Prostate gland (tissue), 2 donors: ENCODE results near the gene AK3. TPM values are rescaled to one million over a fixed set of nuclear protein-coding genes. Genes with fewer than 3 reads are reported as not detected.

Experiments used
- DNase-seq: peaks from one replicate; pipeline ENCODE4 v3.0.0-alpha.2; 2019; ENCODE audit warnings: low spot score
- H3K27ac ChIP-seq, 2 donors: fragments of 200-600 bp; sonication (generic); 2 replicates each; pipeline ENCODE4 v1.5.1; 2017 to 2019
- H3K27me3 ChIP-seq: fragments of 200-600 bp; sonication (generic); replicated peaks from 2 replicates; pipeline ENCODE4 v1.5.1; 2019; ENCODE audit not compliant: insufficient read depth
- H3K36me3 ChIP-seq, 2 donors: fragments of 200-600 bp; sonication (generic); 1 replicate in 1 of 2; 2 replicates in 1 of 2; pipeline versions ENCODE4 v1.5.1 to v1.8.1; 2017 to 2019
- H3K4me1 ChIP-seq: fragments of 200-600 bp; sonication (generic); replicated peaks from 2 replicates; pipeline ENCODE4 v1.5.1; 2019
- H3K4me3 ChIP-seq, 2 donors: fragments of 200-600 bp; sonication (generic); 2 replicates each; pipeline ENCODE4 v1.5.1; 2017 to 2019
- H3K9me3 ChIP-seq: fragments of 200-600 bp; sonication (generic); 2 replicates; pipeline ENCODE4 v1.5.1; 2017
- POLR2A ChIP-seq: fragments of 450-650 bp; IDR thresholded peaks from one replicate; pipeline ENCODE4 v1.6.1; 2016; ENCODE audit warnings: antibody characterized with exemption, mild to moderate bottlenecking
- POLR2AphosphoS5 ChIP-seq: sonication (generic); formaldehyde crosslinking; IDR thresholded peaks from one replicate; pipeline ENCODE4 v1.6.1; 2017; ENCODE audit warnings: antibody characterized with exemption
- WGBS: methylation state at CpG from one replicate; pipeline ENCODE4 v1.1.5; 2018; 5-methylcytosine and 5-hydroxymethylcytosine counted together
- intact Hi-C: fragments of 100-400 bp; cut with DNase I; formaldehyde crosslinking; loops from one replicate; pipeline ENCODE4 v1.14.2; 2022
- total RNA-seq, 2 donors: library from RNA; depleted of rRNA; stranded (reverse); fragments of >200 nt; gene quantifications; one replicate each; pipeline ENCODE4 v1.1.0, GENCODE V29; 2016
- TF ChIP-seq, protein P1 (sequence below), 4 experiments: fragments of 200-600 bp in 2 of 4; fragments of 450-650 bp in 2 of 4; sonication (generic) in 2 of 4; IDR thresholded peaks; 1 replicate in 3 of 4; 2 replicates in 1 of 4; pipeline ENCODE4 v1.5.1; 2016 to 2019; ENCODE audit warnings: antibody characterized with exemption in 4 of 4, mild to moderate bottlenecking in 2 of 4, moderate library complexity in 2 of 4

Gene AK3
- total RNA-seq, 2 donors from 2014 or later, result 44.8 to 74.3 TPM

DNA sequence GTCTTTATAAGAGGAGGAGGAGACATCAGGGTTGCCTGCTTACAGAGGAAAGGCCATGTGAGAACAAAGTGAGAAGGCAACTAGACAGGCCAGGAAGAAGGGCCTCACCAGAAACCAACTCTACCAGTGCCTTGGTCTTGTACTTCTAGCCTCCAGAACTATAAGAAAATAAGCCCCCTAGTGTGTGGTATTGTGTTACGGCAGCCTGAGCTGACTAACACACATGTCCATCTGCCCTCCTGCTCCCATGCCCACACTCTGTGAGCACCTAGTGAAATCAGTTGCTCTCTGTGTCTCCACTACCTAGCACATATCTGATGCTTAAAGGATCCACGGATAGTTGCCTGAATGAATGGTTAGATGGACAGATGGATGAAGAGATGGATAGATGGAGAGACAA, 6.9 kb downstream of the AK3 start:
- H3K27me3 ChIP-seq, result no peaks in the 10 kb centered on the region

DNA sequence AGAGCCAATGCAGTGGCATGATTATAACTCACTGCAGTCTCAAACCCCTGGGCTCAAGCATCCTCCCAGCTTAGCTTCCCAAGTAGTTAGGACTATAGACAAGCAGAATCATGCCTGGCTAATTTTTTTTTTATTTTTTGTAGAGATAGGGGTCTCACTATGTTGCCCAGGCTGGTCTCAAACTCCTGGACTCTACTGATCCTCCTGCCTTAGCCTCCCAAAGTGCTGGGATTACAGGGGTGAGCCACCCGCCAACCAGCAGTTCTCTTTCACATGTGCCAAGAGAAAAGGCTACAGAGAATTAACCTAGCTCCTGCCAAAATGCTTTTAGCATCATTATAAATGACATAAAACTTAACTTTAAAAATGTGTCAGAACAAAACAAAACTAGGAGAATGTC, 8.1 kb downstream of the AK3 start:
- no peak for DNase-seq
- H3K27me3 ChIP-seq, result no peaks in the 10 kb centered on the region
- intact Hi-C loops, result no loop called here
- H3K9me3 ChIP-seq, result no peaks in the 10 kb centered on the region
- TF ChIP-seq, protein P1, sequence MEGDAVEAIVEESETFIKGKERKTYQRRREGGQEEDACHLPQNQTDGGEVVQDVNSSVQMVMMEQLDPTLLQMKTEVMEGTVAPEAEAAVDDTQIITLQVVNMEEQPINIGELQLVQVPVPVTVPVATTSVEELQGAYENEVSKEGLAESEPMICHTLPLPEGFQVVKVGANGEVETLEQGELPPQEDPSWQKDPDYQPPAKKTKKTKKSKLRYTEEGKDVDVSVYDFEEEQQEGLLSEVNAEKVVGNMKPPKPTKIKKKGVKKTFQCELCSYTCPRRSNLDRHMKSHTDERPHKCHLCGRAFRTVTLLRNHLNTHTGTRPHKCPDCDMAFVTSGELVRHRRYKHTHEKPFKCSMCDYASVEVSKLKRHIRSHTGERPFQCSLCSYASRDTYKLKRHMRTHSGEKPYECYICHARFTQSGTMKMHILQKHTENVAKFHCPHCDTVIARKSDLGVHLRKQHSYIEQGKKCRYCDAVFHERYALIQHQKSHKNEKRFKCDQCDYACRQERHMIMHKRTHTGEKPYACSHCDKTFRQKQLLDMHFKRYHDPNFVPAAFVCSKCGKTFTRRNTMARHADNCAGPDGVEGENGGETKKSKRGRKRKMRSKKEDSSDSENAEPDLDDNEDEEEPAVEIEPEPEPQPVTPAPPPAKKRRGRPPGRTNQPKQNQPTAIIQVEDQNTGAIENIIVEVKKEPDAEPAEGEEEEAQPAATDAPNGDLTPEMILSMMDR (IDR thresholded peaks at IDR 0.05), result no peak
- TF ChIP-seq POLR2A (no peak), POLR2AphosphoS5 (no peak)
- no peak overlapping the region for H3K4me3 ChIP-seq
- no peaks in the 10 kb centered on the region for H3K36me3 ChIP-seq
- H3K4me1 ChIP-seq, result no peaks in the 10 kb centered on the region
- 88% methylated on average over 1 of the region's 1 CpG for WGBS
- no peak overlapping the region for H3K27ac ChIP-seq

More for the DNA sequence above, 6.9 kb downstream of the AK3 start:
- no peak for DNase-seq
- H3K4me3 ChIP-seq, result no peak overlapping the region
- H3K27ac ChIP-seq, result no peak overlapping the region
- intact Hi-C loops, result no loop called here
- H3K9me3 ChIP-seq, result no peaks in the 10 kb centered on the region
- TF ChIP-seq POLR2A (no peak), POLR2AphosphoS5 (no peak)
- TF ChIP-seq, protein P1 (IDR thresholded peaks at IDR 0.05), result no peak
- H3K36me3 ChIP-seq, result no peaks in the 10 kb centered on the region
- peaks cover 2% of the 10 kb centered on the region for H3K4me1 ChIP-seq
- WGBS, result 98% methylated on average over 2 of the region's 2 CpGs

DNA sequence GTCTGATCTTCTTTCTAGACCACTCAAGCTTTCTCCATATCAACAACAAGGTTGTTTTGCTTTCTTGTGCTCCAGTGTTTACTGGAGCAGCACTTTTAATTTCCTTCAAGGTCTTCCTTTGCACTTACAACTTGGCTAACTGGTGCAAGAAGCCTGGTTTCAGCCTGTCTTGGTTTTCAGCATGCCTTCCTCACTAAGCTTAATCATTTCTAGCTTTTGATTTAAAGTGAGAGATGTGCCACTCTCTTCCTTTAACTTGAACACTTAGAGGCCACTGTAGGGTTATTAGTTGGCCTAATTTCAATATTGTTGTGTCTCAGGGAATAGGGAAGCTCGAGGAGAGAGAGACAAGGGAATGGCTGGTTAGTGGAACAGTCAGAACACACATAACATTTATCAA, 13.4 kb downstream of the AK3 start:
- no peak for DNase-seq
- WGBS, result 68% methylated on average over 1 of the region's 1 CpG
- Histone ChIP-seq H3K36me3 (no peaks in the 10 kb centered on the region), H3K4me1 (no peaks in the 10 kb centered on the region), H3K9me3 (no peaks in the 10 kb centered on the region), H3K27me3 (no peaks in the 10 kb centered on the region), H3K27ac (no peak overlapping the region), H3K4me3 (no peak overlapping the region)
- intact Hi-C loops, result no loop called here
- TF ChIP-seq, protein P1 (IDR thresholded peaks at IDR 0.05), result no peak
- TF ChIP-seq POLR2A, result no peak
- no peak for TF ChIP-seq POLR2AphosphoS5

DNA sequence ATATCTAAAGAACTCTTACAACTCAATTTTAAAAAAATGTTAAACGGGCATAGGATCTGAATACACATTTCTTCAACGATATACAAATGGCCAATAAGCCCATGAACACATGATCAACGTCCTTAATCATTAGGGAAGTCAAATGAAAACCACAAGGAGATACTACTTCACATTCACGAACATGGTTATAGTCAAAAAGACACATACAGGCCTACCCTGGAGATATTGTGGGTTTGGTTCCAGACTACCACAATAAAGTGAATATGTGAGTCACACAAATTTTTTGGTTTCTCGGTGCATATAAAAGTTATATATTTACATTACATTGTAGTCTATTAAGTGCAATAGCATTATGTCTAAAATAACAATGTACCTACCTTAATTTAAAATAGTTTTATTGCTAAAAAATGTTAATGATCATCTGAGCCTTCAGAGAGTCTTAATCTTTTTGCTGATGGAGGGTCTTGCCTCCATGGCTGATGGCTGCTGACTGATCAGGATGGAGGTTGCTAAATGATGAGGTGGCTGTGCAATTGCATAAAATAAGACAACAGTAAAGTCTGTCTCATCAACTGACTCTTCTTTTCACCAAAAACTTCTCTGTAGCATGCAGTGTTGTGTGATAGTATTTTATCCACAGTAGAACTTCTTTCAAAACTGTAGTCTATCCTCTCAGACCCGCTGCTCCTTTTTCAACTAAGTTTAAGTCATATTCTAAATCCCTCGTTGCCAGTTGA, 15.1 kb downstream of the AK3 start:
- WGBS, result 83% methylated on average over 7 of the region's 7 CpGs
- DNase-seq, result no peak
- Histone ChIP-seq H3K36me3 (no peaks in the 10 kb centered on the region), H3K27me3 (no peaks in the 10 kb centered on the region), H3K4me1 (no peaks in the 10 kb centered on the region), H3K4me3 (no peak overlapping the region), H3K9me3 (no peaks in the 10 kb centered on the region), H3K27ac (no peak overlapping the region)
- no peak for TF ChIP-seq POLR2AphosphoS5
- no peak for TF ChIP-seq POLR2A
- TF ChIP-seq, protein P1 (IDR thresholded peaks at IDR 0.05), result no peak
- intact Hi-C loops, result no loop called here

DNA sequence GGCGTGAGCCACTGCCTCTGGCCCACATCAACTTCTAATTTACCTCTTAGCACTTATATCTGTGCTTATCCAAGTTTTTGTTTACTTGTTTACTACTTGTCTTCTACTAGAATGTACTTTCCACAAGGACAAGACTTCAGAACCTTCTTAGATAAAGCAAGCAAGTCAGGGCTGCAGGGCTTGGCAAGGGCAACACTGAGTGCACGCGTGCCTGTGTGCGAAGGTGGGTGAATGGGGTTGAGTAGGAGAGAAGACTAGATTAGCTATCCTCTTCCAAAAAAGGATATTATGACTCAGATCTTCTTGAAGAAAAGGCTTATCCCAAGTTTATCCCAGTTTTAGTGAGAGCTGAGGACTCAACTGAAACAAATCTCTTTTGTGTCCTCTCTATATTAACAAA, 19.3 kb downstream of the AK3 start:
- H3K4me1 ChIP-seq, result no peaks in the 10 kb centered on the region
- no peak overlapping the region for H3K4me3 ChIP-seq
- H3K36me3 ChIP-seq, result peaks cover 0 to 14% of the 10 kb centered on the region in 2 donors
- H3K9me3 ChIP-seq, result no peaks in the 10 kb centered on the region
- DNase-seq, result no peak
- TF ChIP-seq POLR2A (no peak), POLR2AphosphoS5 (no peak)
- TF ChIP-seq, protein P1 (IDR thresholded peaks at IDR 0.05), result no peak
- intact Hi-C loops, result no loop called here
- H3K27me3 ChIP-seq, result no peaks in the 10 kb centered on the region
- H3K27ac ChIP-seq, result no peak overlapping the region
- 100% methylated on average over 4 of the region's 4 CpGs for WGBS
